ENCODE measurements around the gene AGAP1.

DNA sequence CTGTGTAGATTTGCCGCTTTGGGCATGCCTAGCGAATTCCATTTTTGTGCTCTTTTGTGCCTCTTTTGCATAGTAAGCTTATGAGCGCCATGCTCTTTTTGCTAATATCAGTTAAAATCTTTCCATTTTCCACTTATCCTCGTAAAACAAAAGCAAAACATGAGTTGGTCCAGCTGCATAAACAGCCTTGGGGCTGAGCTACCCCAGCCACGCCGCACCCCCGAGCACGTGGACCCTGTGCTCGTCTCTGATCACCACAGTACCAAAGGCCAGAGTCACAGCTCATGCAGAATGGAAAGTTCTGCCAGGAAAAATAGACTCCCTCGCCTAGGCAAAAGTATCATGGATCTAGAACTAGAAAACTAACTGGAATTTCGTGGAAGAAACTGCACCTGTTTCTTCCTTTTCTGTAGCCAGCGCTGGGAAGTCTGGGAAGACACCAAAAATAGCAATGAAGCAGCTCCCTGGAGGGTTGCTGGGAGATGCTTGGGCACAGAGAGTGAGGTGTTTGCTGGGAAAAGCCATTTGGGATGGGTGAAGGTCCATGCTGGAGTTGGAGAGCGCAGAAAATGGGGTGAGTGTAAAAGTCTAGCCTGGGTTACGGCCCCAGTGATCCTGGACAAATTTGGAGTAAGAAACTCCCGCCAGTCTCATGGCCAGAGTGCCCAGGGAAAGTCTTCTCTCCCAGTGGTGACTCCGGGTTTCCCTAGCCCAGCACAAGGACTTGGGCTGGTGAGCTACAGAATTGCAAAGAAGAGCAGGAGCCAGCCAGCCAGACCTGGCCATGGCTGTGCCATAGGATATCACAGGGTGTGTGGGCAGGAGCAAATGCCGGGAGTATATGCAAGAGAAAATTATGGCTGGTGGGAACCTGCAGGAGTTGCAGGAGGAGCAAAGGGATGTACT, 456.0 kb downstream of the AGAP1 start:
- TF ChIP-seq, protein P1, sequence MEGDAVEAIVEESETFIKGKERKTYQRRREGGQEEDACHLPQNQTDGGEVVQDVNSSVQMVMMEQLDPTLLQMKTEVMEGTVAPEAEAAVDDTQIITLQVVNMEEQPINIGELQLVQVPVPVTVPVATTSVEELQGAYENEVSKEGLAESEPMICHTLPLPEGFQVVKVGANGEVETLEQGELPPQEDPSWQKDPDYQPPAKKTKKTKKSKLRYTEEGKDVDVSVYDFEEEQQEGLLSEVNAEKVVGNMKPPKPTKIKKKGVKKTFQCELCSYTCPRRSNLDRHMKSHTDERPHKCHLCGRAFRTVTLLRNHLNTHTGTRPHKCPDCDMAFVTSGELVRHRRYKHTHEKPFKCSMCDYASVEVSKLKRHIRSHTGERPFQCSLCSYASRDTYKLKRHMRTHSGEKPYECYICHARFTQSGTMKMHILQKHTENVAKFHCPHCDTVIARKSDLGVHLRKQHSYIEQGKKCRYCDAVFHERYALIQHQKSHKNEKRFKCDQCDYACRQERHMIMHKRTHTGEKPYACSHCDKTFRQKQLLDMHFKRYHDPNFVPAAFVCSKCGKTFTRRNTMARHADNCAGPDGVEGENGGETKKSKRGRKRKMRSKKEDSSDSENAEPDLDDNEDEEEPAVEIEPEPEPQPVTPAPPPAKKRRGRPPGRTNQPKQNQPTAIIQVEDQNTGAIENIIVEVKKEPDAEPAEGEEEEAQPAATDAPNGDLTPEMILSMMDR (IDR thresholded peaks at IDR 0.05), result no peak
- TF ChIP-seq POLR2A (IDR thresholded peaks at IDR 0.05), result no peak

Measured in heart left ventricle (tissue), 13 donors.